Stimulated activated CD8-positive, alpha-beta memory T cell treated with anti-CD3 and anti-CD28 coated beads, Interleukin-15, amount 100 ng/mL, for 1 hour (primary cell): ENCODE results near the gene JAK1.
A peak's percentile ranks its signal among the peaks of the same experiment; 100 is the strongest.

Experiments
- DNase-seq: peaks from one replicate; pipeline ENCODE4 v3.0.0-alpha.2; 2020; ENCODE audit warnings: low read depth

The JAK1 gene

DNA sequence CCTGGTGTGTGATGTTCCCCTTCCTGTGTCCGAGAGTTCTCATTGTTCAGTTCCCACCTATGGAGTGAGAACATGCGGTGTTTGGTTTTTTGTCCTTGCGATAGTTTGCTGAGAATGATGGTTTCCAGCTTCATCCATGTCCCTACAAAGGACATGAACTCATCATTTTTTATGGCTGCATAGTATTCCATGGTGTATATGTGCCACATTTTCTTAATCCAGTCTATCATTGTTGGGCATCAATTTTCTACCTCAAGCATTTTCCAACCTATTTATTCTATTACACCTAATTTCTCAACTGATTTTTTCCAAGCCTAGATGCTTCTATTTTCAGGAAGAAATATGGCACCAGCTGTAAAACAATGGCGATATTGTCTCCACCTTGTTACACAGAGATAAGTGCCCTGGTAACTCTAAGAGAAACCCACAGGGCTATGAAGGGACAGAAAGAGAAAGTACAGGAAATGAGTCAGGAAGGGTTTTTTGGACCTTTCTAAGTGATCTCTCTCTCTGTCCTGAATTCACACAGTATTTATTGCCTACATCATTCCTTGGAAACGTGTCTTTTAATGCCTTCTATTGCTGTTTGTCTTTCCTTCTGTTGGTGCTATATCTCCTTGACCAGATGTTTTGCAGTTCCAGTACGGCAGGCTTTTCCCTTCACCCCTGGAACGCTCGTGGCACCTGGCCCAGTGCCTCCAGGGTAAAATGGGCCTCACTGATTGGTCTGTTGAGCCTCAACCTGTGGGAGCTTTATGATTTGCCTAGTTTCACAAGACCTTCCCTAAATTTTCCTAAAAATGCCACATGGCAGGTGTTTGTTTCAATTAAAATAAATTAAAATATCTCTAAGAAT lies 14.6 kb upstream of the JAK1 start:
- DNase-seq = no peak

- DNase-seq = no peak
These were observed 13.0 kb upstream of the JAK1 start for GRCh38 chr1:64979358-64979757.

GRCh38 chr1:64976361-64976760 lies 10.0 kb upstream of the JAK1 start:
- DNase-seq = no peak

DNA sequence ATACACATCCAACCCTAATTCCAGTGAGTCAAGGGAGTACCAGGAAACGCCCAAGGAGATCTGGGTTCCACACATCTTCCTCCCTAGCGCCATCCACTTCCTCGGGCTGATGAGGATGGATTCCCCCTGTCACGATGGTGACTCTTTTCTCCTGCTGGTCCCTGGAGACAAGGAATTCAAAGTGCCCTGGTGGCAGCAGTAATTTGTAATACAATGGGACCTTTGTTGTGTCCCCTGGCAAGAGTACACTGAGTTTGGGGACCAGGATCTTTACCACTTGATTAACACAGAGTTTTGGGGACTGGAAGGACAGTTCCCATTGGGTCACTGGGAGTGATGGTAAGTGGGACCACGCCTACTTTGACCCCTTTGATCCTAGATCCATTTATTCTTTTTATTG lies 9.4 kb upstream of the JAK1 start:
- no peak for DNase-seq

GRCh38 chr1:64975127-64975526 lies 8.8 kb upstream of the JAK1 start:
- no peak for DNase-seq

GRCh38 chr1:64974288-64974825 lies 8.0 kb upstream of the JAK1 start:
- DNase-seq = no peak

GRCh38 chr1:64973061-64973647 lies 6.8 kb upstream of the JAK1 start:
- no peak for DNase-seq

DNA sequence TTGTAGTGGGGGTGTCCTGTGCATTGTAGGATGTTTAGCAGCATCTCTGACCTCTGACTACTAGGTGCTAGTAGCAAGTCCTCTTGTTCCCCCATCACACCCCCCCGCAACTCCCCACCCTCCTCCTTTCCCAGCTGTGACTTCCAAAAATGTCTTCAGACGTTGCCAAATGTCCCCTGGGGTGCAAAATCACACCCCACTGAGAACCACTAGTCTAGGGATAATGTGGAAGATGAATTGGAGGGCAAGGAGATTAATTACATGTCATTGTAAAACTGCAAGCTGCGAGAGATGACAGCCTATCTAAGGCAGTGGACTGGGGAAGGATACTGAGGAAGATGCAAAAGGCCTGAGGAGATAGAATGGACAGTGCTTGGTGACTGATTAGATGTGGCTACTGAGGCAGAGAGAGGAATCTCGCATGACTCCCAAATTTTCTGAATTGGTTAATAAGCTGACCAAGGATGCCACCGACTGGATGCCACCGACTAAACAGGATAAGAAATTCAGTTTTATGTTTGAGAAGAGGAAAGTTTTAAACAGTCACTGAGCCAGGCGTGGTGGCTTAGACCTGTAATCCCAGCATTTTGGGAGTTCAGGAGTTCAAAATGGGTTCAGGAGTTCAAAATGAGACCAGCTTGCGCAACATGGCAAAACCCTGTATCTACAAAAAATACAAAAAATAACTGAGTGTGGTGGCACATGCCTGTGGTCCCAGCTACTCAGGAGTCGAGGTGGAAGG lies 3.1 kb upstream of the JAK1 start:
- no peak for DNase-seq

GRCh38 chr1:64967381-64967780 lies 1.0 kb upstream of the JAK1 start:
- no peak for DNase-seq

DNA sequence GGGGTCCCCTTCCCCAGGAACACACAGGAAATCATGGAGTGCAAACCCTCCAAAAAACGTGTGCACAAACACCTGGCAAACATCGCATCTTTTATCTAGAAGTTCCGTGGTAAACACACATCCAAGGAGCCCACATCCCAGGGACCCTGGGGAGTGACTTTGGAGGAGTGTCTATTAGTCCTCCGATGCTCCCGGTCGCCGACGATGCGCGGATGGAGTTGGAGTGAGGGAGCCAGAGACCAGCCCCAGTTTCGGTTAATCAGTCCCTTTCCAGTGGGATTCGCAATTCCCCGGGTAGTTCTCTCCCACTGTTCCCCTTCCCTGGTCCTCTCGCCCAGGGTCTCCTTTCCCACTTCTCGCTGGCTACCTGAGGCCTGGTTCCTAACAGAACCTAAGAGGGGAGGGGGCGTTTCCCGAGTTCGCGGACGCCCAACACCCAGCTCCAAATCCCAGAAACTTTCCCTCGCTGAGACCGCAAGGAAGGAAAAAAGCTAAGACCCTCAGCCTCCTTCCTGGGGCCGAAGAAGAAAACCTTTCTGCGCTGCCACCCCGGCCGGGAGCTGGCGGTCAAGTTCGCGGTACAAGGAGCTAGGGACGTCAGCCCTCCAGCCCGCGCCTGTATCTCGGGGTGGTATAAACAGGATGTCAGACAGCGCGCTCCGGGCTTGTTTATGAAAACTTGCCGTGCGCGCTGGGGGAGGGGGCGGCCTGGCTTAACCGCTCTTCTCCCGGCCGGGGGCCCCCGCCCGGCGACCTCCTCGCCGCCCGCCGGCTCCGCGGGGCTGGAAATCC lies 787 bp downstream of the JAK1 start:
- DNase-seq = peak; percentile 40

- no peak for DNase-seq
These were observed 2.9 kb downstream of the JAK1 start for GRCh38 chr1:64963466-64963865.

DNA sequence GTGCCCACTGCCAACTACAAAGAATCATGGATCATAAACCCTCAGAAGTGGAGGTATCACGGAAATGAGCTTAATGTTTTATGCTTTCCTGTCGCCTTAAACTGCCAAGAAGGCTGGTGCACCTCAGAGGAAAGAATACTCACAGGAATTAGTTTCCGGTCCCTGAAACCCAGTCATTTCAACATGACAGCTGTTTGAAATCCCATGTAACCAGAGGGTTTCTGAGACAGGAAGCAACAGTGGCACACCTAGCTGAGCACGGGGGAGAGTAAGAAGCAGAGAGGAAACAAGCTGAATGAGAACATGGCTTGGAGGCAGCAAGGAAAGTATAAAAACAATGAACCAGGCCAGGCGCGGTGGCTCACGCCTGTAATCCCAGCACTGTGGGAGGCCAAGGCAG lies 3.9 kb downstream of the JAK1 start:
- DNase-seq = no peak

DNA sequence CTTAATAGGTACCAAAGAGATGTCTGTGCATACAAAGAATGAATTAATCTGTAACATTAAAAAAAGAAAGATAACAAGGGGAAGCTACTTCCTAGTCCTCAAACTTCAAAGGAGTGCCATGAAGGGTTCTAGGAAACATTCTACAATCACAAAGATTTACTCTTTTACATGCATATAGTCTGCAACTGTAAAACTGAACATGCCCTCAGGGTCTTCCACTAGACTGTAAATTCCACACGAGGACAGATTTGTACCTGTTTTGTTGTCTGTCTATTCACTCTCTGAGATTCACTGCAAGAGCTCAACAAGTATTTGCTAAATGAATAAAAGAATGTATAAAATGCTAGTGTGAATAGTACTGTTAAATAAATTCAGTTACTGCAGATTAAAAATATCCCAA lies 4.4 kb downstream of the JAK1 start:
- no peak for DNase-seq

DNA sequence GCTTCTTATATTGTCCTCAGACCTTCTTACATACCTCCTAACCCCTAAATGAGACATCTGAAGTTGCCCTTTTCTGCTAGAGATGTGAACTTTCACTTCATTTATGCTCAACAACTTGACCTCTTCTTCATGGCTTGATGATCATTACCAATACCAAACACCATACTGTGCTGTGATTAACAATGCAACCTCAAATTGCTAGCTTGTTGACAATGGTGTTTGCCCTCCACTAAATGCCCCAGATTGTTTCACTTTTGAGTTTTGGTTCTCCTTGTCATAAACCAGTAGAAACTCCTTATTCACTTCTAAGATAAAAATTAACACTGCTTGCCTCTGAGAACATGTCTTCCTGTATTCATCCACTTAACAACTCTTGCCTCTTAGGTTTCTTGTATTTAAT lies 5.6 kb downstream of the JAK1 start:
- DNase-seq = no peak

DNA sequence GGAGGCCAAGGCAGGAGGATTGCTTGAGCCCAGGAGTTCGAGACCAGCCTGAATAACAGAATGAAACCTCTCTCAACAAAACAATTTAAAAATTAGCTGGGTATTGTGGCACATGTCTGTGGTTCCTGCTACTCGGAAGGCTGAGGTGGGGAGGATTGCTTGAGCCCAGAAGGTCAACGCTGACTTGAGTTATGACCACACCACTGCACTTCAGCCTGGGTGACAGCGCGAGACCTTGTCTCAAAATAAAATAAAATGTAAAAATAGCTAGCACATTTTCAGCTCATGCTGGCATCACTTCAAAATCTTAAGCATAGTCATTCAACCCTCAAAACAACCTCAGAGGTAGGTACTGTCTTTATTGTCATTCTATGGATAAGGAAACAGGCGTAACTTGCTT lies 6.4 kb downstream of the JAK1 start:
- no peak for DNase-seq

- DNase-seq = no peak
These were observed 9.5 kb downstream of the JAK1 start for GRCh38 chr1:64956733-64957441.

DNA sequence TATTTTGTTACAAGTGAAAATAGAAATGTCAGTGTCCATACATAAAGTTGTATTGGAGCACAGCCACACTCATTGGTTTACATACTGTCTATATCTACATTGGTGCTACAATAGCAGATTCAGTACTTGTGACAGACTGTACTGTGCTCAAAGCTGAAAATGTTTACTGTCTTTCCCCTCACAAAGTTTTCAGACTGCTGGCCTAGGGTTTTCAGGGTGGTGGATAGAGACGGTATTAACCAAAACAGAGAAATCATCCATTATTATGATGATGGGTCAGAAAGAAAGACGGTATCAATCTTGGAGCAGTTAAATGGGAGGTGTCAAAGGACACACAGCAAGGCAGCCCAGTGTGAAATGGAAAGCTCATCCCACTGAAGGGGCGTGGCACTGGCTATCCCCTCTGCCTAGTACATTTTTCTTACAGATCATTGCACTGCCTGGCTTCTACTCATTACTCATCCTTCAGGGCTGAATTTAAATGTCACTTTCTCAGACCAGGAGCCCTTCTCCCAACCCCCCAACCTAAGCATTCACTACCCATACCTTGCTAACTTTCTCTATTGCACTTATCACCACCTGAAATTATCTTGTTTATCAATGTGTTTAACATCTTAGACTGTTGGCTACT lies 10.2 kb downstream of the JAK1 start:
- no peak for DNase-seq

DNA sequence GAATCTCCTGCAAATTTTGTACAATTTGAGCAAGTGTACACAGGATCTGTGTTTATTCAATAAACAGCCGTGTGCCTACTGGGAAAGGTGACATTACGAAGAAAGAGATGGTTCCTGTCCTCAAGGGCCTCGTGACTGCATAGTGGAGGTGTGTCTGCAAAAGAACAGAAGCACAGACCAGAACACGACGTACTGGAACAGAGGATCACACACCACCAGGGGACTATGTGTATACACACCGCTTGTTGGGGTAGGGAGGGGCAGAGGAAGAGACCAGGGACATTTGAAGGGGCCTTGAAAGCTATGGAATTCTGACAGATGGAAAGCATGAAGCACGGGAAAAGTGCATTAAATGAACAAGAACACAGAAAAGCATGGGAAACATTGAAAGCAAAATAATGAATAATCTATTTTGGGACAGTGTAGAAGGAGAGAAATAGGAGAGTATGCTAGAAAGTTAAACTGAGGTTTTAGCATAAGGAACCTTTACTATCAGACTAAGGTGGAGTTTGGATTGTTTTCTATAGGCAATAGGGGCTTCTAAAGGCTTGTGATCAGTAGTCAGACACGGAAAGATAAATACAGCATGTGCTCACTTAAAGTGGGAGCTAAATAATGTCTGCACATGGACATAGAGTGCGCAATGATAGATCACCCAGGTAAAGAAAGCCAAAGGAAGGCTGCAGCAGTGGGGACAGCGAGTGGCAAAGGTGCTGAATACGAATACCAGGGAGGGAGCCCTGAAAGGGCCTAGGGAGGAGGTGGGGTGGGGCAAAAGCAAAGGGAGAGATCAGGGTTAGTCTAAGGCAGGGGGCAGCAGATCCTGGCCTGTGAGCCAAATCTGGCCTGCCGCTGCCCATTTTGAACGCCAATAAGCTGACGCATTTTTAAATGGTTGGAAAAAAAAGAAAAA lies 11.0 kb downstream of the JAK1 start:
- DNase-seq = no peak

GRCh38 chr1:64953241-64953640 lies 13.1 kb downstream of the JAK1 start:
- DNase-seq = no peak

GRCh38 chr1:64950284-64950809 lies 16.0 kb downstream of the JAK1 start:
- DNase-seq = no peak
